Measurements from ENCODE around the gene IER3IP1.
A peak's percentile ranks its signal among the peaks of the same experiment; 100 is the strongest.
"Not testable (repeated sequence)": the region's sequence is repeated elsewhere in the genome, so short reads cannot be mapped to it uniquely, and the experiment has no call there.

The IER3IP1 gene

DNA sequence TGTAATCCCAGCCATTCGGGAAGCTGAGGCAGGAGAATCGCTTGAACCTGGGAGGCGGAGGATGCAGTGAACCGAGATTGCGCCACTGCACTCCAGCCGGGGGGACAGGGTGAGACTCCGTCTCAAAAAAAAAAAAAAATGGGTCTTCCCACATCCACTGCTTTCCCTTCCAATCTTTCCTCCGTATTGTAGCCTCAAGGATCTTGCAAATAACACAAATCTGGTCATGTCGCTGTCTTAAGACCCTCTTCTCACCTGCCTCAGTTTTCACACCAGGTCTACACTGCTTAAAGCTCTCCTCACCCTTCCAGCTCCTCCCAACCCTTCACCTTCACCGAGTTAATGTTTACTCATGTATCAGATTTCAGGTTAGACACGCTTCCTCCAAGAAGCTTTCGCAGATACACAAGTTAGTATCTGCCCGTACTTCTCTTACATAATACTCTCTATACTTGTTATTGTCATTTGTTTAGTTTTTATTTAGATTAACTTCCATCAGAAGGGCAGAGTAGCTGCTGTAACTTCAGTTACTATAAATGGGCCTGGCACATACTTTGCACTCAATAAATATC, 1.5 kb downstream of the IER3IP1 start:
- no peak for DNase-seq (ENCODE audit: extremely low read depth, low read depth)
- TF ChIP-seq, protein P1, sequence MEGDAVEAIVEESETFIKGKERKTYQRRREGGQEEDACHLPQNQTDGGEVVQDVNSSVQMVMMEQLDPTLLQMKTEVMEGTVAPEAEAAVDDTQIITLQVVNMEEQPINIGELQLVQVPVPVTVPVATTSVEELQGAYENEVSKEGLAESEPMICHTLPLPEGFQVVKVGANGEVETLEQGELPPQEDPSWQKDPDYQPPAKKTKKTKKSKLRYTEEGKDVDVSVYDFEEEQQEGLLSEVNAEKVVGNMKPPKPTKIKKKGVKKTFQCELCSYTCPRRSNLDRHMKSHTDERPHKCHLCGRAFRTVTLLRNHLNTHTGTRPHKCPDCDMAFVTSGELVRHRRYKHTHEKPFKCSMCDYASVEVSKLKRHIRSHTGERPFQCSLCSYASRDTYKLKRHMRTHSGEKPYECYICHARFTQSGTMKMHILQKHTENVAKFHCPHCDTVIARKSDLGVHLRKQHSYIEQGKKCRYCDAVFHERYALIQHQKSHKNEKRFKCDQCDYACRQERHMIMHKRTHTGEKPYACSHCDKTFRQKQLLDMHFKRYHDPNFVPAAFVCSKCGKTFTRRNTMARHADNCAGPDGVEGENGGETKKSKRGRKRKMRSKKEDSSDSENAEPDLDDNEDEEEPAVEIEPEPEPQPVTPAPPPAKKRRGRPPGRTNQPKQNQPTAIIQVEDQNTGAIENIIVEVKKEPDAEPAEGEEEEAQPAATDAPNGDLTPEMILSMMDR (IDR thresholded peaks at IDR 0.05; ENCODE audit: low read depth, low read length, missing control alignments) = no peak
- peak overlapping the region; percentile 87 for H3K4me3 ChIP-seq (replicated peaks; ENCODE audit: low read depth, low read length)

DNA sequence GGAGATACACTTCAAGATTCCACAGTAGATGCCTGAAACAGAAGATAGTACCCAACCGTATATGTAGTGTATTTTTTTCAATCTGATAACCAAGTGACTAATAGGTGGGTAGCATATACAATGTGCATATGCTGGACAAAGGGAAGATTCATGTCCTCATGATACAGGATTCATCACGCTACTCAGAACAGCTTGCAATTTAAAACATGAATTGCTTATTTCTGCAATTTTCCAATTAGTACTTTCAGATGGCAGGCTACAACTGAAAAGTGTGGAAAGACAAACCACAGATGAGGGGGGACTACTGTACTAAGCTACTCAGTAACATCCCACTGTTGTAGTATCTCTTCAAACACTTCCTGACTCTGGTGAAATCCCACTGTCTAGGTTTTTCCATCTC, 3.7 kb downstream of the IER3IP1 start:
- TF ChIP-seq, protein P1 (IDR thresholded peaks at IDR 0.05; ENCODE audit: low read depth, low read length, missing control alignments) = no peak
- H3K4me3 ChIP-seq (replicated peaks; ENCODE audit: low read depth, low read length) = no peak overlapping the region
- DNase-seq (ENCODE audit: extremely low read depth, low read depth) = no peak

DNA sequence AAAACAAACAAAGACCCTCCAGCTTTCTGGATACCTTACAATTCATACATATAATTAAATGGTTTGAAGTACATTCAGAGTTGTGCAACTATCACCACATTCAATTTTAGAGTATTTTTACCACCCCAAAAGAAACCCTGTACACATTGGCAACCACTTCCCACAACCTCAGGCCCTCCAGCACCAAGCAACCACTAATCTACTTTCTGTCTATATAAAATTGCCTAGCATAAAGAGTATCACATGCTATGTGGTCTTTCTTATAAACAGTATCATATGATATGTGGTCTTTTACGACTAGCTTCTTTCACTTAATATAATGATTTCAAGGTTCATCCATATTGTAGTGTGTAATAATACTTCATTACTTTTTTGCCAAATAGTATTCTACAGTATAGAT, 7.3 kb downstream of the IER3IP1 start:
- TF ChIP-seq, protein P1 (IDR thresholded peaks at IDR 0.05; ENCODE audit: low read depth, low read length, missing control alignments) = no peak
- DNase-seq (ENCODE audit: extremely low read depth, low read depth) = no peak
- no peak overlapping the region for H3K4me3 ChIP-seq (replicated peaks; ENCODE audit: low read depth, low read length)

DNA sequence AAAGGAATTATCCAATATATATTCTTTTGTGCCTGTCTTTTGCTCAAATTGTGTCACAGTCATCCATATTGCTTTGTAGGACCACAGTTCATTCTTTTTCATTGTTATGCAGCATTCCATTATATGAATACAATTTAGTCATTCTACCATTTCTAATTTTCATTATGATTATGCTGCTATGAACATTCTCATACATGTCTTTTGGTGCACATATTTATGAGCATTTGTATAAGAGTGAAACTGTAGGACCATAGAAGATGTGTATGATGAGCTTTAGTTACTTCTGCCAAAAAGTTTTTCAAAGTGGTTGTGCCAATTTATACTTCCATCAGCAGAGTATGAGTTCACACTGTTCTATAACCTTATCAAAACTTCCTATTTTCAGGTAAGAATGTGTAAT, 7.7 kb downstream of the IER3IP1 start:
- no peak overlapping the region for H3K4me3 ChIP-seq (replicated peaks; ENCODE audit: low read depth, low read length)
- TF ChIP-seq, protein P1 (IDR thresholded peaks at IDR 0.05; ENCODE audit: low read depth, low read length, missing control alignments) = no peak
- no peak for DNase-seq (ENCODE audit: extremely low read depth, low read depth)

DNA sequence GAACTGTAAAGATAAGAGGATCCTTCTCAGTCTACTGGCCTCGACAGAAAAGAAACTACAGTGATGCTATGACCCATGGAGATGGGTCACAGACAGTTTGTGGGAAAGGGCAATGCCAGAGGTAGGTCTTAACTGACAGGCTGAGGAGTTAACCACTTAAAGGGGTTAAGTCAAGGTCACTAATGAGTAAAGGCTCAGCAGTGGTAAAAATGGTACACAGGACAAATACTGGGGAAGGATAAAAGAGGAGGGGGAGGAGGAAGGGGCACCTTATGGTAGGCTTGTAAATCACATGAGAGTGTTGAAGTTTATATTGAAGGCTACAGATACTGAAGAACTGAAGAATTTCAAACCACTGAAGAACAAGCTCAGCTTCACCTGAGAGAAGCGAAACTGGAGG, 9.9 kb downstream of the IER3IP1 start:
- TF ChIP-seq, protein P1 (IDR thresholded peaks at IDR 0.05; ENCODE audit: low read depth, low read length, missing control alignments) = no peak
- no peak for DNase-seq (ENCODE audit: extremely low read depth, low read depth)
- H3K4me3 ChIP-seq (replicated peaks; ENCODE audit: low read depth, low read length) = no peak overlapping the region

DNA sequence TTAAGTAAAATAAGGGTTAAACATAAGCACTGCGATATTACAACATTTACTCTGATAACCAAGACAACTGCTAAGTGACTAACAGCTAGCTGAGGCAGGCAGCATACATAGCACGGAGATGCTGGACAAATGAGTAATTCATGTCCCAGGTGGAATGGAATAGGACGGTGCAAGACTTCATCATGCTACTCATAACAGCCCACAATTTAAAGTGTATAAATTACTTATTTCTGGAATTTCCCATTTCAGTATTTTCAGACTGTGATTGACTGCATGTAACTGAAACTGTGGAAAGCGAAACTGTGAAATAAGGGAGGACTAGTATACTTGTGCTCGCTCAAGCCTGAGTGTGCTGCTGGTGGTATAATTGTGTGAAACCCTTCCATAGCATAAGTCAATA, 12.9 kb downstream of the IER3IP1 start:
- no peak for DNase-seq (ENCODE audit: extremely low read depth, low read depth)
- TF ChIP-seq, protein P1 (IDR thresholded peaks at IDR 0.05; ENCODE audit: low read depth, low read length, missing control alignments) = no peak
- no peak overlapping the region for H3K4me3 ChIP-seq (replicated peaks; ENCODE audit: low read depth, low read length)

DNA sequence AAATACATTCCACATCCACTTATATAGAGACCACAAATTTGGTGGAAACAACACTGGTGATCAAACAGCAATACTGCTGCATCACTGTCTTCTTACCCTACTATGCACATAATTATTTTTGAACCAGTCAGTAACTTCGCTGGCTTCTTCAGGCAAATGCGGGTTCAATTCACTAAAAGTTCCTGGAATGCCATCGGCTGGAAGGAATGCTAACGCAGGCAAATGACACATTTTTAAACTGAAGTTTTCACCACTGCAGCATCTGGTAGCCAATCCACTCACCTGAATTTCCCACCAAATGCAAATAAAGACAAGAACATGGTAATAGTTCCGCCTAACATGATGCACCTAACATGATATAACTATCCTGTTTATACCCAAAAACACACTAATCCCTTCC, 15.9 kb downstream of the IER3IP1 start:
- TF ChIP-seq, protein P1 (IDR thresholded peaks at IDR 0.05; ENCODE audit: low read depth, low read length, missing control alignments) = no peak
- no peak overlapping the region for H3K4me3 ChIP-seq (replicated peaks; ENCODE audit: low read depth, low read length)
- DNase-seq (ENCODE audit: extremely low read depth, low read depth) = no peak

DNA sequence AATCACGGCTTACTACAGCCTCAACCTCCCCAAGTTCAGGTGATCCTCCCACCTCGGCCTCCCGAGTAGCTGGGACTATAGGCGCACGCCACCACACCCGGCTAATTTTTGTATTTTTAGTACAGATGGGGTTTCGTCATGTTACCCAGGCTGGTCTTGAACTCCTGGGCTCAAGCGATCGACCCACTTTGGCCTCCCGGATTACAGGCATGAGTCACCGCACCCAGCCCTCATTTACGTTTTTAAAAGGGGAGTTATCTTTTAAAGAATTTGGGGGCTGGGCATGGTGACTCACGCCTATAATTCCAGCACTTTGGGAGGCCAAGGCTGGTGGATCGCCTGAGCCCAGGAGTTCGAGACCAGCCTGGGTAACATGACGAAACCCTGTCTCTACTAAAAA, 17.8 kb downstream of the IER3IP1 start:
- H3K4me3 ChIP-seq (replicated peaks; ENCODE audit: low read depth, low read length); DNase-seq (ENCODE audit: extremely low read depth, low read depth): not testable (repeated sequence)
